Effector CD8-positive, alpha-beta T cell (primary cell): ENCODE results near the gene RET.

Experiments used
- DNase-seq: peaks from one replicate; lab custom pipeline; 2025; lab: John Stamatoyannopoulos, UW

RET gene

GRCh38 chr10:43170491-43170890 is 93.6 kb downstream of the RET start:
- DNase-seq: no peak

GRCh38 chr10:43172645-43173044 is 95.8 kb downstream of the RET start:
- no peak for DNase-seq

- DNase-seq: no peak
Measured at GRCh38 chr10:43173120-43173519, 96.3 kb downstream of the RET start.

- no peak for DNase-seq
Measured at GRCh38 chr10:43174969-43175368, 98.1 kb downstream of the RET start.

- DNase-seq: no peak
Measured at GRCh38 chr10:43176271-43176670, 99.4 kb downstream of the RET start.

- no peak for DNase-seq
Measured at GRCh38 chr10:43177595-43177994, 100.7 kb downstream of the RET start.
